HUES64 (cell line): ENCODE measurements around the gene EEFSEC.

Experiments used
- H3K27ac ChIP-seq: 2 replicates; pipeline ENCODE4 v1.7.0; 2013; ENCODE audit warnings: low read depth, low read length, inconsistent platforms
- H3K27me3 ChIP-seq: 2 replicates; pipeline ENCODE4 v1.6.1; 2013; ENCODE audit warnings: mild to moderate bottlenecking, low read length; ENCODE audit not compliant: insufficient read depth
- H3K36me3 ChIP-seq: 2 replicates; pipeline ENCODE4 v1.6.1; 2013; ENCODE audit warnings: mild to moderate bottlenecking, low read length; ENCODE audit not compliant: insufficient read depth
- H3K4me1 ChIP-seq: 2 replicates; pipeline ENCODE4 v1.6.1; 2013; ENCODE audit warnings: mild to moderate bottlenecking, low read length, moderate library complexity; ENCODE audit not compliant: insufficient read depth
- H3K4me3 ChIP-seq: 2 replicates; pipeline ENCODE4 v1.5.1; 2013; ENCODE audit warnings: mild to moderate bottlenecking, low read length, moderate library complexity
- H3K9ac ChIP-seq: 2 replicates; pipeline ENCODE4 v1.6.1; 2013; ENCODE audit warnings: mild to moderate bottlenecking, low read depth, low read length
- H3K9me3 ChIP-seq: 2 replicates; pipeline ENCODE4 v1.6.1; 2013; ENCODE audit warnings: low read depth, low read length; ENCODE audit not compliant: insufficient read depth
- WGBS: fragments of 150-250, 120-280 bp; methylation state at CpG from one replicate; pipeline ENCODE4 v1.1.7; 2013; ENCODE audit warnings: missing lambda C conversion rate; 5-methylcytosine and 5-hydroxymethylcytosine counted together

EEFSEC gene

GRCh38 chr3:128352326-128352725, 199.0 kb downstream of the EEFSEC start:
- Histone ChIP-seq H3K27ac (no peak overlapping the region), H3K36me3 (no peaks in the 10 kb centered on the region), H3K27me3 (no peaks in the 10 kb centered on the region), H3K9ac (no peak overlapping the region), H3K4me3 (no peak overlapping the region), H3K4me1 (peaks cover 14% of the 10 kb centered on the region), H3K9me3 (no peaks in the 10 kb centered on the region)
- WGBS = 96% methylated on average over 8 of the region's 8 CpGs

- Histone ChIP-seq H3K27me3 (no peaks in the 10 kb centered on the region), H3K27ac (no peak overlapping the region), H3K36me3 (no peaks in the 10 kb centered on the region), H3K4me3 (no peak overlapping the region), H3K9ac (no peak overlapping the region), H3K9me3 (no peaks in the 10 kb centered on the region), H3K4me1 (peaks cover 11% of the 10 kb centered on the region)
- 91% methylated on average over 8 of the region's 8 CpGs for WGBS
Measured at GRCh38 chr3:128353361-128353965, 200.2 kb downstream of the EEFSEC start.

- Histone ChIP-seq H3K4me3 (no peak overlapping the region), H3K9me3 (no peaks in the 10 kb centered on the region), H3K36me3 (no peaks in the 10 kb centered on the region), H3K27me3 (no peaks in the 10 kb centered on the region), H3K27ac (no peak overlapping the region), H3K4me1 (peaks cover 5% of the 10 kb centered on the region), H3K9ac (no peak overlapping the region)
- 91% methylated on average over 10 of the region's 10 CpGs for WGBS
Measured at GRCh38 chr3:128353991-128354687, 200.9 kb downstream of the EEFSEC start.

GRCh38 chr3:128354788-128355542, 201.7 kb downstream of the EEFSEC start:
- no peak overlapping the region for H3K4me3 ChIP-seq
- no peaks in the 10 kb centered on the region for H3K36me3 ChIP-seq
- no peaks in the 10 kb centered on the region for H3K9me3 ChIP-seq
- 87% methylated on average over 13 of the region's 13 CpGs for WGBS
- H3K27ac ChIP-seq = no peak overlapping the region
- no peaks in the 10 kb centered on the region for H3K4me1 ChIP-seq
- H3K9ac ChIP-seq = no peak overlapping the region
- H3K27me3 ChIP-seq = no peaks in the 10 kb centered on the region

GRCh38 chr3:128355543-128355919, 202.2 kb downstream of the EEFSEC start:
- no peak overlapping the region for H3K4me3 ChIP-seq
- no peak overlapping the region for H3K27ac ChIP-seq
- H3K36me3 ChIP-seq = no peaks in the 10 kb centered on the region
- 92% methylated on average over 2 of the region's 2 CpGs for WGBS
- H3K27me3 ChIP-seq = no peaks in the 10 kb centered on the region
- no peak overlapping the region for H3K9ac ChIP-seq
- no peaks in the 10 kb centered on the region for H3K4me1 ChIP-seq
- H3K9me3 ChIP-seq = no peaks in the 10 kb centered on the region

- Histone ChIP-seq H3K9ac (no peak overlapping the region), H3K9me3 (no peaks in the 10 kb centered on the region), H3K27ac (no peak overlapping the region), H3K4me1 (no peaks in the 10 kb centered on the region), H3K36me3 (no peaks in the 10 kb centered on the region), H3K4me3 (no peak overlapping the region), H3K27me3 (no peaks in the 10 kb centered on the region)
- 100% methylated on average over 1 of the region's 1 CpG for WGBS
Measured at GRCh38 chr3:128356822-128357221, 203.5 kb downstream of the EEFSEC start.

GRCh38 chr3:128357538-128357937, 204.3 kb downstream of the EEFSEC start:
- WGBS = 95% methylated on average over 6 of the region's 6 CpGs
- no peaks in the 10 kb centered on the region for H3K27me3 ChIP-seq
- H3K36me3 ChIP-seq = no peaks in the 10 kb centered on the region
- no peak overlapping the region for H3K9ac ChIP-seq
- H3K4me1 ChIP-seq = no peaks in the 10 kb centered on the region
- H3K9me3 ChIP-seq = no peaks in the 10 kb centered on the region
- H3K27ac ChIP-seq = no peak overlapping the region
- no peak overlapping the region for H3K4me3 ChIP-seq

GRCh38 chr3:128358156-128358895, 205.0 kb downstream of the EEFSEC start:
- Histone ChIP-seq H3K9ac (no peak overlapping the region), H3K9me3 (no peaks in the 10 kb centered on the region), H3K27me3 (no peaks in the 10 kb centered on the region), H3K4me1 (no peaks in the 10 kb centered on the region), H3K4me3 (no peak overlapping the region), H3K36me3 (no peaks in the 10 kb centered on the region), H3K27ac (no peak overlapping the region)
- WGBS = 97% methylated on average over 17 of the region's 17 CpGs

- H3K27me3 ChIP-seq = no peaks in the 10 kb centered on the region
- no peaks in the 10 kb centered on the region for H3K36me3 ChIP-seq
- no peak overlapping the region for H3K27ac ChIP-seq
- WGBS = 93% methylated on average over 6 of the region's 6 CpGs
- H3K9me3 ChIP-seq = no peaks in the 10 kb centered on the region
- H3K4me1 ChIP-seq = no peaks in the 10 kb centered on the region
- H3K4me3 ChIP-seq = no peak overlapping the region
- H3K9ac ChIP-seq = no peak overlapping the region
Measured at GRCh38 chr3:128359060-128359664, 205.9 kb downstream of the EEFSEC start.

GRCh38 chr3:128359846-128360642, 206.8 kb downstream of the EEFSEC start:
- Histone ChIP-seq H3K4me1 (no peaks in the 10 kb centered on the region), H3K27ac (no peak overlapping the region), H3K9me3 (no peaks in the 10 kb centered on the region), H3K27me3 (no peaks in the 10 kb centered on the region), H3K36me3 (no peaks in the 10 kb centered on the region), H3K9ac (no peak overlapping the region), H3K4me3 (no peak overlapping the region)
- 88% methylated on average over 8 of the region's 8 CpGs for WGBS
